Vagina (tissue), 2 donors: Measurements from ENCODE around the gene ICOSLG. TPM values are rescaled to one million over a fixed set of nuclear protein-coding genes. Genes with fewer than 3 reads are reported as not detected.
"Not testable (repeated sequence)": the region's sequence is repeated elsewhere in the genome, so short reads cannot be mapped to it uniquely, and the experiment has no call there.

Experiments
- DNase-seq, 2 donors: peaks; one replicate each; pipeline ENCODE4 v3.0.0-alpha.2; 2017; ENCODE audit errors: extremely low spot score in 2 of 2
- H3K27ac ChIP-seq: fragments of 200-600 bp; sonication (generic); one replicate; pipeline ENCODE4 v1.5.1; 2019
- H3K27me3 ChIP-seq: fragments of 200-600 bp; sonication (generic); one replicate; pipeline ENCODE4 v1.5.1; 2019
- H3K36me3 ChIP-seq, 2 donors: fragments of 200-600 bp; sonication (generic); one replicate each; pipeline ENCODE4 v1.5.1; 2017 to 2019
- H3K4me1 ChIP-seq: fragments of 200-600 bp; sonication (generic); one replicate; pipeline ENCODE4 v1.5.1; 2019
- H3K4me3 ChIP-seq, 2 donors: fragments of 200-600 bp; sonication (generic); 1 replicate in 1 of 2; 2 replicates in 1 of 2; pipeline ENCODE4 v1.5.1; 2016 to 2019
- H3K9me3 ChIP-seq: fragments of 200-600 bp; sonication (generic); one replicate; pipeline ENCODE4 v1.5.1; 2019
- intact Hi-C: fragments of 100-400 bp; cut with DNase I; formaldehyde crosslinking; loops from one replicate; pipeline ENCODE4 v1.15.1; 2023
- small RNA-seq: library from RNA; depleted of rRNA; stranded (forward); fragments of <200 nt; gene quantifications from one replicate; pipeline ENCODE3, GENCODE V24; 2016
- total RNA-seq: library from RNA; depleted of rRNA; stranded (reverse); fragments of >200 nt; gene quantifications from one replicate; pipeline ENCODE4 v1.2.3, GENCODE V29; 2016

The ICOSLG gene
- total RNA-seq, 1 donor from 2014 or later = 6.4 TPM

GRCh38 chr21:44182202-44182601 lies 58.5 kb downstream of the ICOSLG start:
- intact Hi-C loops, H3K27ac ChIP-seq, H3K4me1 ChIP-seq, H3K27me3 ChIP-seq, H3K9me3 ChIP-seq, DNase-seq, H3K36me3 ChIP-seq, H3K4me3 ChIP-seq: not testable (repeated sequence)

GRCh38 chr21:44181506-44181905 lies 59.2 kb downstream of the ICOSLG start:
- H3K27ac ChIP-seq, intact Hi-C loops, H3K4me1 ChIP-seq, DNase-seq, H3K4me3 ChIP-seq, H3K36me3 ChIP-seq, H3K27me3 ChIP-seq, H3K9me3 ChIP-seq: not testable (repeated sequence)

- intact Hi-C loops, H3K4me3 ChIP-seq, H3K4me1 ChIP-seq, H3K36me3 ChIP-seq, H3K27ac ChIP-seq, H3K27me3 ChIP-seq, H3K9me3 ChIP-seq, DNase-seq: not testable (repeated sequence)
These were observed 64.6 kb downstream of the ICOSLG start for GRCh38 chr21:44176127-44176526.

GRCh38 chr21:44175189-44175588 lies 65.6 kb downstream of the ICOSLG start:
- H3K36me3 ChIP-seq, intact Hi-C loops, H3K9me3 ChIP-seq, H3K27me3 ChIP-seq, H3K4me1 ChIP-seq, H3K4me3 ChIP-seq, H3K27ac ChIP-seq, DNase-seq: not testable (repeated sequence)

Small RNA genes lying within 50 kb of the gene (small RNA-seq; reads per million reads assigned to genes)
- not detected for gene AP001059.3

Other genes with a start within 250 kb of the ICOSLG start
- gene TRAPPC10, start 228.6 kb downstream of the ICOSLG start, total RNA-seq = 22.6 TPM
- gene PWP2, start 133.5 kb downstream of the ICOSLG start, total RNA-seq = 20.4 TPM
- gene GATD3, start 107.3 kb downstream of the ICOSLG start, total RNA-seq = 12.0 TPM
- not detected for gene DNMT3L, start 21.0 kb upstream of the ICOSLG start, total RNA-seq
- gene AIRE, start 44.9 kb upstream of the ICOSLG start, total RNA-seq = 0.25 TPM
- 79.1 TPM for gene PFKL, start 59.1 kb upstream of the ICOSLG start, total RNA-seq
- gene CFAP410, start 98.4 kb upstream of the ICOSLG start, total RNA-seq = 24.3 TPM
- 2.2 TPM for gene TRPM2, start 112.7 kb upstream of the ICOSLG start, total RNA-seq
- 2.5 TPM for gene LRRC3, start 214.6 kb upstream of the ICOSLG start, total RNA-seq